ENCODE measurements around the gene ESR2.
A peak's percentile ranks its signal among the peaks of the same experiment; 100 is the strongest.
"Not testable (repeated sequence)": the region's sequence is repeated elsewhere in the genome, so short reads cannot be mapped to it uniquely, and the experiment has no call there.

ESR2 gene

DNA sequence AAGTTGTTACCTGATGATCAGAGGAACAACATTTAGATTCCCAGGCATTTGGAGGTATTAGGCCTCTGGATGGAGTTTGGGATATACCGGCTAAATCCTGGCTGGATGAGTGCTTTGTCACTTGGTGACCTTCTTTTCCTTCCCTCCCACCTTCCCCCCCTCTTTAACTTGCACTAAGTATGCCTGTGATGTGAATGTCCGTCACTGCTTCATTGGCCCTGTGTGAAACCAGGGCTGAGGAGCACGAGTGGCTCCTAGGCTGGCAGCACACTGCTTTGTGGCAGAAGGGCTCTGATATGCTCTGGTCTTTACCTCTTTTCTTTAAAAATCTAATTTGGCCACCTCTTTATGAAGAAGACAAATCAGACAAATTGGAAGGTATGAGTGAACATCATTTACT is 95.7 kb downstream of the ESR2 start:
- DNase-seq (ENCODE audit: low read depth in 3 of 3) = no peak

DNA sequence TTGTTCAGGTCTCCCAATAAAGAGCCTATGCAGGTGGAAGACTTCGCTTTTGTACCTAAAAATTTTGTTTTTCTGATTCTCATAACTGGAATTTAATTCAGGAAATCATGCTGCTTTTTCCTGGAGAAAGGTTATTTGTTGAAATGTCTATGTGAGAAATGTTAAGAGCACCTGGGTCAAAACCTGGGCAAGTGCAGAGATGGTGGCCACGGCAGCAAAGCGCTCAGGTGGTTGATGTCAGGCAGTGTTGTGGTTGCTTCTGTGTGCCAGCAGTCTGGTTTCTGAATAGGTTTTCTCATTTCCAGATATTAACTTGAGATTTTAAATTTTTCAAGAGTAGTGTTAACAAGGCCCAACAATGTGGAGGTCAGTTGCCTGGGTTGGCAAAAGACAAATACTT is 96.2 kb downstream of the ESR2 start:
- DNase-seq (ENCODE audit: low read depth in 3 of 3) = no peak

DNA sequence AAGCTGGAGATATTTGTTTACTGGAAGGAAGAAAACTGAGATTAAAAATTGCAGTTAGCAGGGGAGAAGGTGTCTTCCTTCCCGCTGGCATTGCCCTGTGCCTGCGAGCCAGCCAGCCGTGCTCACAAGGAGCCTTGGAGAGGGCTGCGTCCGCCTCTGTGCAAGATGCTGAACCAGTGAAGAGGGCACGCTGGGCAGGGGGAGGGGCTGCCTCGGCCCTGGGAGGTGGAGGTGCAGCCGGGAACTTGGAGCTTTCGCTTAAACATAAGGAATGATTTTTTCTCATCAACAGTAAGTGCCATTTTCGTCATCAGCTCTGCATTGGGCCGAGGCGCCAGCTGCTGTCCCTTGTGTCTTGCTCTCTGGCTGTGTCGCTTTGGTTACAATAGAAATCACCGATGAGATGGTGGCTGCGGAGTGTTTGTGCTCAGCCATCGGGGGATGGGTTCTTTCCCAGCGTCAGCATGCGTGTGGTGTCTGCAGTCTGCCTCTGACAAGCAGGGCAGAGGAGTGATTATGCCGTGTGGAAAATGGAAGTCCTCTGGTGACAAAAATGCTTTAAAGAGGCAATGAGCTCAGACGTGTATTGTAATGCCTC is 97.3 kb downstream of the ESR2 start:
- peak in 1 of 3 experiments; percentile 7 for DNase-seq (ENCODE audit: low read depth in 3 of 3)

DNA sequence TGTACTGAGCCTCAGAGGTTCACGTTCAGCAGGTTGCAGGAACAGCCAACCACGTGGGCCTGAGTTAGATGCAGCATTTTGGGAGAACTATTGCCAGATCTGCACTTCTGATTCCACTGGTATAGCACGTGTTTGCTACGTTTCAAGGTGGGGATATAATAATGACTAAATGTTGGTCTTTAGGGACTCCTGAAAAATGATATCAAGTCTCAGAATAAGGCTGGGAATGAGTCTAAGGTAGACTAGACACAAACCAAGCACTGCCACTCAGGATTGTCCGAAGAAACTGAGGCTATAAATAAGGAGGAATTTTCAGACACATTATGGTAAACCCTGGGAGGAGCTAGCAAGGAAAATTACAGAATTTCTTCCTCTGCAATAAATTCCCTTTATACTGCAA is 98.1 kb downstream of the ESR2 start:
- DNase-seq (ENCODE audit: low read depth in 3 of 3) = no peak

DNA sequence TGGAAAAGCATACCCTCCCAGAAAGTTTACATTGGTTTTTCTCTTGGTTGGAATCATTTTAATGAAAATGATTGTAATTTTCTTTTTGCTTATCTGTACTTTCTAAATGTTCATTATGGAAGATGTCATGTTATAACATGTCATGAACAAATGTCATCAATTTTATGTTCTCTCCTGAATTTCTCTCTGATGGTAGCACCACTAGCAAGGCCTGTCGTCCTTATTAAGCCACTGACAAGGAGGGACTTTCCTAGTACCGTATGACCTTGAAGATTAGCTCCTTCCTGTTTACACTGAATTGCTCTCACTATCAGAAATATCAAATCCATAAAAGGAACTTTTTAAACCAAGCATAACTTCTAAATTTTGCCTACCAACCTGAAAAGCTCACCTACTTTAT is 99.0 kb downstream of the ESR2 start:
- DNase-seq (ENCODE audit: low read depth in 3 of 3) = no peak

DNA sequence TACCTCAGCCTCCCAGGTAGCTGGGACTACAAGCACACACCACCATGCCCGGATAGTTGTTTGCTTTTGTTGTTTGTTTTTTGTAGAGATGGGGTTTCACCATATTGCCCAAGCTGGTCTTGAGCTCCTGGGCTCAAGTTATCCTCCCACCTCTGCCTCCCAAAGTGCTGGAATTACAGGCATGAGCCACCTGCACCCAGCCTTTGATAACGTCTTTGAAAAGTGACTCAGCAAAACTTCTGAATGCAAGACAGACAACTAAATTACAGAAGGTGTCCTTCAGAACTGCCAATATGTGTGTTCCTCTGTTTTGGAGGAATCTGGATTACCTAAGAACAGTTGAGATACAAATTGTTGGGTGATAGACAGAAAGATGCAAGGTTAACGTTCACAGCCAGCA is 99.8 kb downstream of the ESR2 start:
- no peak for DNase-seq (ENCODE audit: low read depth in 3 of 3)

DNA sequence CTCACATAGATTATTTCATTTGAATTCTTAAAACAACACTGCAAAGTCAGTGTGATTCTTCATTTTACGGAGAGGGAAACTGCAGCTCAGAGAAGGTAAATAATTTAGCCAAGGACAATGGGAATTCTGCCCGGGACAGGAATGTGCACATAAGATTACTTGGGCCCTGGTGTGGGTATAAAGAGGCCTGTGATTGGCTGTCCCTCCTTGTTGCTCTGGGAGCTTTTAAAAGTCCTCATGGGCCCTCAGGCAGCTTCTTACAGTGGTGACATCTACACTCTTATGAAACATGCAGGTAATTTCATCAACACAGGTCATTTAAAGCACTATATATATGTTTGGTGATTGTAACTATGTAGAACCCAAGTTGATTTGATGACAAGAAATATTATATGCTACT is 100.3 kb downstream of the ESR2 start:
- no peak for DNase-seq (ENCODE audit: low read depth in 3 of 3)

DNA sequence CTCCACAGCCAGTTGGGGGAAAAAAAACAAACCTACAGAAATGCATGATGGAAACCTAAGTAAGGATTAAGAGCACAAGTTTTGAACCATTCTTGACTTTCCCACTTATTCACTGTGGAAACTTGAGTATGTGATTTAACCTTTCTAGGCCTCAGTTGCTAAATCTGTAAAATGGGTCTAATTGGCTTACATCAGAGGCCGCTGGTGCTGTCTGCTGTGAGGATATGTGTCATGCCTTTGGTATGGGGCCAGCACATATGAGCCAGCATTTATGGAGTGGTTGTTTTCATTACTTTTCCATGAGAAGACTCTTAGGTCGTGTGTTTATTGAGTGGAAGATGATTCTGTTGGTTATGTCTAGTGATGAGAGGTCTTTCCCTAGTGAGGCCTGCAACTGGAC is 102.4 kb downstream of the ESR2 start:
- no peak for DNase-seq (ENCODE audit: low read depth in 3 of 3)

DNA sequence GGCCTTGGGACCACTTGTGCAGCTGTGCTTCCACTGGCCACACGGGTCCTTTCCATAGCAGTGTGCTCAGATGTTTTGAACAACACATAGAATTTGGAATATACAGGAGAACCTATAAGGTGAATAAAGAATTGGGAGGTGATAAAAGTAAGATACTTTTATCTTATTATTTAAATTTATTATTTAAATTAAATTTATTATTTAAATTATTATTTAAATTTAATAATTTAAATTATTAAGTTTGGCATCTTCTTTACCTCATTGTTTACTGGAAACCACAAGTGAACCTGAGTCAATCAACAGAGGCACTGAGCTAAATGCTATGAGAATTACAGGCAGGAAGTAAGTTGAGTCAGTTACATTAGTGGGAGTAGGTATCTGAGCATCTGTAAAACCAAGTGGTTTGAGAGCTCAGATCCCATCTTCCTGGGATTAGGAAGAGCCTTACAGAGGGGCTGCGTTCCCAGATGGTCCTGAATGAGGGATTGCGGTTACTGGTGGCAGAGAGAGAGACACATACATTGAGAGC is 103.1 kb downstream of the ESR2 start:
- DNase-seq (ENCODE audit: low read depth in 3 of 3) = no peak

DNA sequence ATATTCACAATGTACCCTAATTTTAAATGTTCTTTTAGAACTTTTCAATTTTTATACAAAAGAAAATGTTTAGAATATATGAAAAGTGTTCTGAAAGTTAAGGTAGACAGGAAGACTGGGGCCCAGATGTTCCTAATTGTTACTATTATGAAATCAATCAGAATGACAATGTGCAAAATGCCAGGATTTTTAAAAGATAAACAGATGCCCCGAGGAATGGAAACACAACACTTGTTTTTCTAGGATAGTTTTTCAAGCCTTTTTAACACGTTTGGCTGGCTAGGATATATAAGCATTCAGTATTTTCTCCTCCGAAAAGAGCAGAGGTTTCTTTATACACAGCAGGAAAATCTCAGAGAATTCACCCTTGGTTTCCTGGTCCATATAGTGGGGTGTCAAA is 106.8 kb downstream of the ESR2 start:
- DNase-seq (ENCODE audit: low read depth in 3 of 3) = no peak

DNA sequence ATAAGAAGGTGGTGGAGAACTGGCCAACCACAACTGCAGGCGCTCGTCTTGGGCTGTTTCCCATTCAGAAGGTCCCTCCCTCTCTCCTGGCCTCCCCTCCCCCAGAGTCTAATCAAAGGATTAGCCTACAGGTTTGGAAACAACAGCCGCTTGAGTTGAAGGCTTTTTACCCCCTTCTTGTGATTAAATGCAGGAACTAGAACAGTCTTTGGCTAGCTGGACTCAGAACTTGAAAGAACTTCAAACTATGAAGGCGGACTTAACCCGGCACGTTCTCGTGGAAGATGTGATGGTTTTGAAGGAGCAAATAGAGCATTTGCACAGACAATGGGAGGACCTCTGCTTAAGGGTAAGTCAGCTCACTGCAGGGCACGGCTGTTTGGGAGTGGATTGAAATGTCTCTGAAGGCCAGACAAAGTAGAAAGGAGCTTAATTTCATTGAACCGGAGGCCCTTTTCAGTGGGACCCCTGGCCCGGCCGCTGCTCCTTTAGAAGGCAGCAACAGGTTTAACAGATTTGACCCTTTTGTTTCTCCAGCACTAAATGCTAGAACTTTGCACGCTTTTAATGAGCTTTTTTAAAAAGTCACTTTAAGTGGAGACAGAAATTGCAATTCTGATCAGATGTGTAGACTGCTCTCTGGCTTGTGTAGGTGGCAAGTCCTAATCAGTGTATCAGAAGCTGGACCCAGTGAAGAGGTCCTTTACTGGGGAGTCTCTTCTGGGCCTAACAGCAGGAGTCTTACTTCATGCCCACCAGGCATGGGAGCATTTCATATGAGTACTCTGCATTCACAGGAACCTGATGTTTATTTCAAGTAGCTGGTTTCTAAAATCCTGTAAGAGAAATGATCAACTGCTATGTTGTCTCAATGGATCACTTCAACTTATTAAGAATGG is 107.7 kb downstream of the ESR2 start:
- DNase-seq (ENCODE audit: low read depth in 3 of 3) = no peak

DNA sequence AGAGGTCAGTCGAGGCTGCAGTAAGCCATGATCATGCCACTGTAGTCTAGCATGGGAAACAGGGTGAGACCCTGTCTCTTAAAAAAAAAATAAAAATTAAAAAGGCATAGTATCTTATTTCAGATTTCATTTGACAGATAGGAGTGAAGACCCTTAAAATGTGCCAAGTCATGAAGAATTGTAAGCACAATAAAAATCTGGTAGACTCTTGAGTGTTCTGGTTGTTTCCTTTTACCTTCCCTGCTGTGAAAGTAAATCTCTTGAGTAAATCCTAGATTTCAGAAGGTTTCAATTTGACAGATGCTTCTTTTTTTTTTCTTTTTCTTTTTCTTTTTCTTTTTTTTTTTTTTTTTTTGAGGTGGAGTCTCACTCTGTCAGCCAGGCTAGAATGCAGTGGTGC is 109.0 kb downstream of the ESR2 start:
- no peak for DNase-seq (ENCODE audit: low read depth in 3 of 3)

DNA sequence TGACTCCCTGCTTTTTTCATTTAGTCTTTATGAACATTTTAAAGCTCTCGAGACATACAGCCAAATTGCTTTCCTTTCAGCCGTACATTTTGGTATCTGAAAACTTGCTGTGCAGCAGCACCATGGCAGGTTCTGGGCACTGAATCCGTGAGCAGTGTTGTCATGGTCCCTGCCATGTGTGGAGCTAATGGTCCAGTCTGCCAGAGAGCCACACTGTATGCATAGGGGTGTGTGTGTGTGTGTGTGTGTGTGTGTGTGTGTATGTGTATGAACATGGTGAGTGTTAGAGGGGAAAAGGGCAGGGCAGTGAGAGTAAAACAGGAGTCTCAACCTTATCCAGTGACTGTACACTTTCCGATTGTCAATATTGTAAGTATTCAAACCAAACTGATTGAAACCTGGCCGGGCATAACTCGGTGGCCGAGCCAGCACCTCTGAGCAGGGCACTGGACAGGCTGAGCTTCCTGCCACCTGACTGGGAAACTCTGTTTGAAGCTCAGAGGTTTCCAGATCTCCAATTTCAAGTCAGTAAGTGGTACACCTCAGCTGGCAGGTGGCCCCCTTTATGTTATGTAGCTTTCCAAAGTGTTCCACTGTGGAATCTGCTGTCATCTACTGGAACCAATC is 110.0 kb downstream of the ESR2 start:
- no peak for DNase-seq (ENCODE audit: low read depth in 3 of 3)

DNA sequence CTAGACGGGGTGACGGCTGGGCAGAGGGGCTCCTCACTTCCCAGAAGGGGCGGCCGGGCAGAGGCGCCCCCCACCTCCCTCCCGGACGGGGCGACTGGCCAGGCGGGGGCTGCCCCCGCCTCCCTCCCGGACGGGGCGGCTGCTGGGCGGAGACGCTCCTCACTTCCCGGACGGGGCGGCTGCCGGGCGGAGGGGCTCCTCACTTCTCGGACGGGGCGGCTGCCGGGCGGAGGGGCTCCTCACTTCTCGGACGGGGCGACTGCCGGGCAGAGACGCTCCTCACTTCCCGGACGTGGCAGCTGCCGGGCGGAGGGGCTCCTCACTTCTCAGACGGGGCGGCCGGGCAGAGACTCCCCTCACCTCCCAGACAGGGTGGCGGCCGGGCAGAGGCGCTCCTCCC is 111.3 kb downstream of the ESR2 start:
- DNase-seq (ENCODE audit: low read depth in 3 of 3) = not testable (repeated sequence)

DNA sequence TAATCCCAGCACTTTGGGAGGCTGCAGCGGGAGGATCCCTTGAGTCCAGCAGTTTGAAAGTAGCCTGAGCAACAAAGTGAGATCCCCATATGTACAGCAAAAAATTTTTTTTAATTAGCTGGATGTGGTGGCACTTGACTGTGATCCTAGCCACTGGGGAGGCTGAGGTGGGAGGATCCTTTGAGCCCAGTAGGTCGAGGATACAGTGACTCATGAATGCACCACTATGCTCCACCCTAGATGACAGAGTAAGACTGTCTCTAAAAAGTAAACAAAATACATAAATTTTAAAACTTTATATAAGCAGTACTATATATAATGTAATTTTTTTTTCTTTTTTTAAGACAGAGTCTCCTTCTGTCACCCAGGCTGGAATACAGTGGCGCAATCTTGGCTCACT is 115.4 kb downstream of the ESR2 start:
- DNase-seq (ENCODE audit: low read depth in 3 of 3) = no peak

DNA sequence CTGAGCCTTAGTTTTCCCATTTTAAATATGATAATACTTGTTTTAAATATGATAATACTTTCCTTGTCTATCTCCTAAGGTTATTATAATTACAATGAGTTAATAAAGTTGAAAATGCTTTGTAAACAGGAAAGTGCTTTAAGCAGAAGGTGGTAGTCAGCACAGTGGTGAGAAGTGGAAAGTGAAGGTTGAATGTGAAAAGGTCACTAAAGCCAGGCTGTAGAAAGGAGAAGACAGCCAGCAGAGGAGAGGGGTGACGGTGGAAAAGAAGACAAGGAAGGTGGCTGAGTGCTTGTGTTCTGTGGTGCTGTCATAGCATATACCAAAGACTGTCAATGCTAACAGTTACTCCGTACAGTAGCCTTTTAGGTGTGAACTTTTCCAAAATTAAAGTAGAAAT is 117.8 kb downstream of the ESR2 start:
- no peak for DNase-seq (ENCODE audit: low read depth in 3 of 3)

DNA sequence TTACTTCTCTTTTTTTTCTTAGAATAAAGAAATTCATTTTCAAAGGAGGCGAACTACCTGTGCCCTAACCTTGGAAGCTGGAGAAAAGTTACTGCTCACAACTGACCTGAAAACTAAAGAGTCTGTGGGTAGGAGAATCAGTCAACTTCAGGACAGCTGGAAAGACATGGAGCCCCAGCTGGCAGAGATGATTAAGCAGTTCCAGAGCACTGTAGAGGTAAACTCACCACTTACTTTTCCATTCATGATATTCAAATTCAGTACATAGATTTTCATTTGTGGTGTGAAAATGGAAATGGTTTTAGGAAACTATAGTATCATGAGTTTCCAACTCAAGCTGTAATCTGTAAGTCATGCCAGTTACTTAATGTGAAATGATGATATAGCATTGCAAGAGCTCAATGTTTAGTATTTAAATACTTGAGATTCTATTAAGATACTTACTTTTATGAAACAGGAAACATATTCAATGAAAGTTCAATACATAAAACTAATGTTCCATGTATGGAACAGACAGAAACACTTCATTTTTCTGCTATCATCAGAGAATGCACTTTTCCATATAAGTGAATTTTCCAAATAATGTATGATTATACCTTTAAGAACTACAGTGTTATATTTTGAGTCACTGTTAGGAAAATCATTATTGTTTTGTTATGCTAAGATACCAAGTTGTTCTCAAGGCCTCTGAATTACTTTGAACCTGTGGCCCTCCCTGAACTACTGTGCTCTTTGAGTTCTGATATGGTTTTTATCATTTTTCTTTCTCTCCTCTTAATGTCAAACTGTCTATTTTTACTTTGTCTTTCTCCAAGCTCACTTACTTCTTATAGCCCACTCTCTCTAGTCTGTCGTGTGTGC is 119.0 kb downstream of the ESR2 start:
- DNase-seq (ENCODE audit: low read depth in 3 of 3) = peak in 1 of 3 experiments; percentile 24

DNA sequence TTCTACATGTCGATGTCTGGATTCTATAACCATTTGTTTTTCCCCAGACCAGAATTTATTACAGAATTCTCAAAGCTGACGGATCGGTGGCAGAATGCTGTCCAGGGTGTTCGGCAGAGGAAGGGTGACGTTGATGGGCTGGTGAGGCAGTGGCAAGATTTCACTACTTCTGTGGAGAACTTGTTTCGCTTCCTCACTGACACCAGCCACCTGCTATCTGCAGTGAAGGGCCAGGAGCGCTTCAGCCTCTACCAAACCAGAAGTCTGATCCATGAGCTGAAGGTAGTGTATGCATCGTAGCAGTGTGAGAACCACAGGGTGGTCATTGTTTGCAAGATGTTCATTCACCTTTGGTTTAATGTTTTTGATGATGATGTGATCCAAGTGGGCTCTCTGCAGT is 124.0 kb downstream of the ESR2 start:
- no peak for DNase-seq (ENCODE audit: low read depth in 3 of 3)

DNA sequence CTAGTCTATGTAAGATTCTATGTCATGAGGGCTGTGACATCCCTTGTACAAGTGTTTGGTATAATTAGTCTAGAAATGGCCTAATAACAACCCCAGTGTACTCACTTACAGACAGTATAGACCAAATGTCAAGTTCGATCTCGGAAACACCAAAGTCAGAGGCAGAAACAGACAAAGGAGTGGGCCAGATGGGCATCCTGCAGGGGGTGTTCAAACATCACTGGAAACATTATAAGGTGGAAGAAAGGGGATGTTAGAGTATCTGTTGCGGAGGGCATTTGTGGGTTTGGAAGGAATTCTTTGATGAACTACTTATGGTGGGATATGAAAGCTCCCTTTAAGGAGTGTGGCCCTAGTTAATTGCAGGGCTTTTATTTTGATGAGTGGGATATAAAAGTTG is 134.6 kb downstream of the ESR2 start:
- DNase-seq (ENCODE audit: low read depth in 3 of 3) = no peak

DNA sequence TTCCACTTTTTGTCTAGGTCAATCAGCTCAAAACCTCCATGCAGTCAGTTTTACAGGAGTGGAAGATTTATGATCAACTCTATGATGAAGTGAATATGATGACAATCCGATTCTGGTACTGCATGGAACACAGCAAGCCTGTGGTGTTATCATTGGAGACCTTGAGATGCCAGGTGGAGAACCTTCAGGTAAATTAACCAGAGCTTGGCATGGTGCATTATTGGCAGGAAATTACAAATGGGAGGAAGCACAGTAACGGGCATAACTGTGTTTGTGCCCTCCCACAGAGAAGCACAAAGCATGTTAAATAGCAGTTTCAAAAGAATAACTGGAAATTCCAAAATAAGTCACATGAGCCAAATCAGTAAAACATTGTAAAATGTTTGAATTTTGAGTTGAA is 135.6 kb downstream of the ESR2 start:
- DNase-seq (ENCODE audit: low read depth in 3 of 3) = no peak

DNA sequence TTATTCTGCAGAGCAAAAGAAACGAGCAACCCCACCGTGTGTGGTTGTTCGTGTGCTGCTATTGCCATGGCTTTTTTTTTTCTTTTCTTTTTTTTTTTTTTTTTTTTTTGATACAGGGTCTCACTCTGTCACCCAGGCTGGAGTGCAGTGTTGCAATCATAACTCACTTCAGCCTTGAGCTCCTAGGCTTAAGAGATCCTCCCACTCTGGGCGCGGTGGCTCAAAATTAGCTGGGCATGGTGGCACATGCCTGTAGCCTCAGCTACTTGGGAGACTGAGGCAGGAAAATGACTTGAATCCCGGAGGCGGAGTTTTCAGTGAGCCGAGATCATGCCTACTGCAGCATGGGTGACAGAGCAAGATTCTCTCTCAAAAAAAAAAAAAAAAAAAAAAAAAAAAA is 144.2 kb downstream of the ESR2 start:
- DNase-seq (ENCODE audit: low read depth in 3 of 3) = no peak
